KMS-11 (cell line): ENCODE results near the gene ASMTL.

Source experiments
- H2AFZ ChIP-seq: fragments of 200-600 bp; sonication (generic); 2 replicates; pipeline ENCODE4 v1.6.1; 2016; ENCODE audit warnings: antibody characterized with exemption, mixed run types, low read depth
- H3K27ac ChIP-seq: fragments of 200-600 bp; sonication (generic); 2 replicates; pipeline ENCODE4 v1.6.1; 2016; ENCODE audit warnings: mild to moderate bottlenecking, mixed run types
- H3K27me3 ChIP-seq: fragments of 200-600 bp; sonication (generic); 2 replicates; pipeline ENCODE4 v1.6.1; 2017; ENCODE audit warnings: mild to moderate bottlenecking, low read depth, mixed run types, moderate library complexity; ENCODE audit not compliant: insufficient read depth
- H3K36me3 ChIP-seq: fragments of 200-600 bp; sonication (generic); 2 replicates; pipeline ENCODE4 v1.6.1; 2017; ENCODE audit warnings: mild to moderate bottlenecking, mixed run types; ENCODE audit not compliant: insufficient read depth
- H3K4me1 ChIP-seq: fragments of 200-600 bp; sonication (generic); 2 replicates; pipeline ENCODE4 v1.6.1; 2016; ENCODE audit warnings: mild to moderate bottlenecking, low read depth, mixed run types; ENCODE audit not compliant: poor library complexity, severe bottlenecking
- H3K4me2 ChIP-seq: fragments of 200-600 bp; sonication (generic); 2 replicates; pipeline ENCODE4 v1.7.0; 2016; ENCODE audit warnings: mild to moderate bottlenecking, mixed run types
- H3K4me3 ChIP-seq: fragments of 200-600 bp; sonication (generic); IDR thresholded peaks from 2 replicates; pipeline ENCODE4 v1.6.1; 2017; ENCODE audit warnings: low read depth, low read length, mixed read lengths; ENCODE audit not compliant: insufficient read depth
- H3K79me2 ChIP-seq: fragments of 200-600 bp; sonication (generic); 2 replicates; pipeline ENCODE4 v1.6.1; 2016; ENCODE audit warnings: low read depth, mixed run types; ENCODE audit not compliant: insufficient read depth
- H3K9ac ChIP-seq: fragments of 200-600 bp; sonication (generic); 2 replicates; pipeline ENCODE4 v1.6.1; 2016; ENCODE audit warnings: mild to moderate bottlenecking, mixed run types
- H4K20me1 ChIP-seq: fragments of 200-600 bp; sonication (generic); 2 replicates; pipeline ENCODE4 v1.6.1; 2016; ENCODE audit warnings: mild to moderate bottlenecking, mixed run types; ENCODE audit not compliant: insufficient read depth
- CTCF ChIP-seq: fragments of 200-600 bp; sonication (generic); conservative IDR thresholded peaks from 2 replicates; pipeline ENCODE4 v1.6.1; 2017; ENCODE audit warnings: low read depth, mild to moderate bottlenecking, antibody characterized with exemption, low read length, moderate library complexity, mixed read lengths

ASMTL gene

DNA sequence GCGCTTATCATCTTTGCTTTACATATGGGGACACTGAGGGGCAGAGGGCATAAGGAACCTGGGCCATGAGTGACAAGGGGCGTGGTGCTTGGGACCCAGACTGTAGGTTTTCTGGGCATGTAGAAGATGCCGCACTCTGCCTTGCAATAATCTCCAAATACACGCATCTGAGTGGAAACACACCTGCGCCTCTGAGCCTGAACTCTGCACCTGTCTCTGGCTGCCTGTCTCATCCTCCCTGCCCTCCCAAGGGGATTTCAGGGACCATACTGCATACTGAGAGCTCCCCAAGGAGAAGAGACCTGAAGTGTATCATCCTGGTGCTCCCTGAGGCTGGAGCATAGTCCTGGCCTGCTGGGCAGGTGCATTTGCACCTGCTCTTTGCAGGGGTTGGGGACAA is 34.7 kb upstream of the ASMTL start:
- TF ChIP-seq CTCF: no peak
- no peak overlapping the region for H3K4me2 ChIP-seq
- no peaks in the 10 kb centered on the region for H3K36me3 ChIP-seq
- H4K20me1 ChIP-seq: no peaks in the 10 kb centered on the region
- peaks cover 40% of the 10 kb centered on the region for H3K79me2 ChIP-seq
- H3K4me1 ChIP-seq: peaks cover 25% of the 10 kb centered on the region
- H2AFZ ChIP-seq: no peak overlapping the region
- H3K27me3 ChIP-seq: no peaks in the 10 kb centered on the region
- no peak overlapping the region for H3K27ac ChIP-seq
- no peak overlapping the region for H3K9ac ChIP-seq
- no peak overlapping the region for H3K4me3 ChIP-seq

DNA sequence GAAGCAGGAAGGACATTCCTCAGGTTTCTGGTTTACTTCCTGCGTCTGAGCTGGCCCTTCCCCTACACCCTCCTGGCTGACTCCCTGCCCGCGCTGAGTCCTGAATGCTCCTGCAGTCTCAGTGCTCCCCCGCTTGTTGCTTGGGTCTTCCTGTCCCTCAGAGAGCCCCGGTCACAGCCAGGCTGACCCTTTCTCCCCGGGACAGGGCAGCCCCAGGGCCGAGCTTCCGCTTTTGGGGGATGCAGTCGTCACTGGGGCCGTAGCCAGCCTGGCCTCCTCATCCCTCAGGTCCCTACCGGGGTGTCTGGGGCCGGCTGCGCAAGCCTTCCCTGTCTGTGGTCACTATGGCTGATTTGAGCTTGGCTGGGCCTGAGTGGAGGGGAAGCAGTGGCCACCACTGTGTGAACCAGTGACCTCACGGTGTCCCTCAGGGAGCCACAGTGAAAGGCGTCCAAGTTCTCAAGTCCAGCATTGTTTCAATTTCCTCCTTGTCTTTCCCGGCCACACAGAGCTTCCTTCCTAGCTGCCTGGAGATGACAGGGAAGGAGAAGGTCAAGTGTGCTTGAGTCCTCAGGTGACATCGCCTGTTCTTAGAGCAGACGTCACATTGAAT is 34.1 kb upstream of the ASMTL start:
- no peak overlapping the region for H3K4me3 ChIP-seq
- no peaks in the 10 kb centered on the region for H3K27me3 ChIP-seq
- H3K4me2 ChIP-seq: no peak overlapping the region
- no peaks in the 10 kb centered on the region for H4K20me1 ChIP-seq
- no peak for TF ChIP-seq CTCF
- no peak overlapping the region for H2AFZ ChIP-seq
- peaks cover 25% of the 10 kb centered on the region for H3K4me1 ChIP-seq
- H3K79me2 ChIP-seq: peaks cover 40% of the 10 kb centered on the region
- H3K9ac ChIP-seq: no peak overlapping the region
- no peaks in the 10 kb centered on the region for H3K36me3 ChIP-seq
- H3K27ac ChIP-seq: no peak overlapping the region

DNA sequence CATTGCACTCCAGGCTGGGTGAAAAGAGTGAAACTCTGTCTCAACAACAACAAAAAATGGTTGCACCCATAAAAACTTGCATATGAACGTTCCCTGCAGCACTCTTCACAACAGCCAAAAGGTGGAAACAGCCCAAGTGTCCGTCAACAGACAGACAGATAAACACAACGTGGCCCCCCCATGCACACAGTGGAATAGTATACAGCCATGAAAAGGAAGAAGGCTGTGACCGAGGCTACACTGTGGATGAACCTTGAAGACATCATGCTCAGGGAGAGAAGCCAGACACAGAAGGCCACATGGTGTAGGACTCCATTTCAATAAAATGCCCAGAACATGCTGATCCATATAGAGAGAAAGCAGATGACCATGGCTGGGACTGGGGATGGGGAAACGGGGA is 33.5 kb upstream of the ASMTL start:
- Histone ChIP-seq H3K4me1 (peaks cover 30% of the 10 kb centered on the region), H2AFZ (no peak overlapping the region)

GRCh38 chrX:1485033-1485432 is 32.3 kb upstream of the ASMTL start:
- Histone ChIP-seq H3K4me3 (no peak overlapping the region), H4K20me1 (no peaks in the 10 kb centered on the region), H3K4me1 (peaks cover 42% of the 10 kb centered on the region), H3K4me2 (no peak overlapping the region), H3K79me2 (peaks cover 54% of the 10 kb centered on the region), H2AFZ (no peak overlapping the region), H3K27ac (no peak overlapping the region), H3K9ac (no peak overlapping the region), H3K36me3 (no peaks in the 10 kb centered on the region), H3K27me3 (no peaks in the 10 kb centered on the region)
- no peak for TF ChIP-seq CTCF

More for the DNA sequence above, 33.5 kb upstream of the ASMTL start:
- Histone ChIP-seq H4K20me1 (no peaks in the 10 kb centered on the region), H3K4me3 (no peak overlapping the region), H3K79me2 (peaks cover 43% of the 10 kb centered on the region), H3K9ac (no peak overlapping the region), H3K4me2 (no peak overlapping the region), H3K27ac (no peak overlapping the region), H3K36me3 (no peaks in the 10 kb centered on the region), H3K27me3 (no peaks in the 10 kb centered on the region)
- no peak for TF ChIP-seq CTCF
